Measurements from ENCODE around the gene MAB21L4. TPM values are rescaled to one million over a fixed set of nuclear protein-coding genes. Genes with fewer than 3 reads are reported as not detected.

The MAB21L4 gene
- total RNA-seq, 1 donor from 2014 or later: 0.59 TPM

GRCh38 chr2:240852671-240853314, 43.2 kb downstream of the MAB21L4 start:
- H3K27ac ChIP-seq (ENCODE audit: low read depth, low read length): no peak overlapping the region
- H3K27ac Mint-ChIP-seq (ENCODE audit: unreplicated experiment): no peak overlapping the region
- H3K4me3 ChIP-seq (ENCODE audit: insufficient read depth, low read depth, low read length): no peak overlapping the region
- H3K4me2 ChIP-seq (ENCODE audit: low read length): no peak overlapping the region
- H3K27me3 ChIP-seq (ENCODE audit: insufficient read depth, low read length): peaks cover 7% of the 10 kb centered on the region
- no peak overlapping the region for H2AFZ ChIP-seq (ENCODE audit: low read depth, low read length)
- peaks cover 6% of the 10 kb centered on the region for H3K36me3 Mint-ChIP-seq (ENCODE audit: low read depth, unreplicated experiment)
- H3K9me3 Mint-ChIP-seq (ENCODE audit: unreplicated experiment): peaks cover 23% of the 10 kb centered on the region
- FAIRE-seq: no peak
- peaks cover 30% of the 10 kb centered on the region for H3K27me3 Mint-ChIP-seq (ENCODE audit: low read depth, unreplicated experiment)
- no peaks in the 10 kb centered on the region for H4K20me1 ChIP-seq (ENCODE audit: insufficient read depth, low read length)
- H3K4me1 ChIP-seq (ENCODE audit: insufficient read depth, low read length): no peaks in the 10 kb centered on the region
- H3K4me1 Mint-ChIP-seq (ENCODE audit: low read depth, unreplicated experiment): no peaks in the 10 kb centered on the region
- H3K79me2 ChIP-seq (ENCODE audit: insufficient read depth, low read length): no peaks in the 10 kb centered on the region
- H3K9me3 ChIP-seq (ENCODE audit: insufficient read depth, low read depth, low read length): peaks cover 7% of the 10 kb centered on the region
- H3K9ac ChIP-seq (ENCODE audit: low read length): no peak overlapping the region
- H3K36me3 ChIP-seq (ENCODE audit: insufficient read depth, low read length): no peaks in the 10 kb centered on the region
- H3K4me3 Mint-ChIP-seq (ENCODE audit: unreplicated experiment): no peak overlapping the region
- TF ChIP-seq EZH2 (IDR thresholded peaks at IDR 0.05; ENCODE audit: insufficient read depth, low read length) (no peak), CTCF (IDR thresholded peaks at IDR 0.05; ENCODE audit: insufficient read depth, low read depth, low read length) (no peak)
- no peak for DNase-seq (ENCODE audit: low read depth)

- Histone ChIP-seq H3K4me3 (ENCODE audit: insufficient read depth, low read depth, low read length) (no peak overlapping the region), H3K4me2 (ENCODE audit: low read length) (no peak overlapping the region), H3K36me3 (ENCODE audit: insufficient read depth, low read length) (no peaks in the 10 kb centered on the region), H3K9me3 (ENCODE audit: insufficient read depth, low read depth, low read length) (peaks cover 7% of the 10 kb centered on the region), H3K9ac (ENCODE audit: low read length) (no peak overlapping the region), H3K27me3 (ENCODE audit: insufficient read depth, low read length) (peaks cover 3% of the 10 kb centered on the region), H2AFZ (ENCODE audit: low read depth, low read length) (no peak overlapping the region), H4K20me1 (ENCODE audit: insufficient read depth, low read length) (no peaks in the 10 kb centered on the region), H3K27ac (ENCODE audit: low read depth, low read length) (no peak overlapping the region), H3K79me2 (ENCODE audit: insufficient read depth, low read length) (no peaks in the 10 kb centered on the region), H3K4me1 (ENCODE audit: insufficient read depth, low read length) (no peaks in the 10 kb centered on the region)
- Mint-ChIP-seq H3K4me1 (ENCODE audit: low read depth, unreplicated experiment) (no peaks in the 10 kb centered on the region), H3K27me3 (ENCODE audit: low read depth, unreplicated experiment) (peaks cover 33% of the 10 kb centered on the region), H3K4me3 (ENCODE audit: unreplicated experiment) (no peak overlapping the region), H3K27ac (ENCODE audit: unreplicated experiment) (no peak overlapping the region), H3K9me3 (ENCODE audit: unreplicated experiment) (peaks cover 25% of the 10 kb centered on the region), H3K36me3 (ENCODE audit: low read depth, unreplicated experiment) (peaks cover 3% of the 10 kb centered on the region)
- DNase-seq (ENCODE audit: low read depth): peak; percentile 38
- no peak for FAIRE-seq
- TF ChIP-seq EZH2 (IDR thresholded peaks at IDR 0.05; ENCODE audit: insufficient read depth, low read length) (no peak), CTCF (IDR thresholded peaks at IDR 0.05; ENCODE audit: insufficient read depth, low read depth, low read length) (peak; percentile 85)
These were observed 44.6 kb downstream of the MAB21L4 start for GRCh38 chr2:240851078-240851991.
